Limb (tissue), 2 donors: ENCODE results near the gene GPAT2.
"Not testable (repeated sequence)": the region's sequence is repeated elsewhere in the genome, so short reads cannot be mapped to it uniquely, and the experiment has no call there.

ENCODE experiments used
- DNase-seq, 2 donors: peaks; one replicate each; pipeline ENCODE4 v3.0.0-alpha.2; 2016; ENCODE audit errors: extremely low spot score in 2 of 2

The GPAT2 gene, protein sequence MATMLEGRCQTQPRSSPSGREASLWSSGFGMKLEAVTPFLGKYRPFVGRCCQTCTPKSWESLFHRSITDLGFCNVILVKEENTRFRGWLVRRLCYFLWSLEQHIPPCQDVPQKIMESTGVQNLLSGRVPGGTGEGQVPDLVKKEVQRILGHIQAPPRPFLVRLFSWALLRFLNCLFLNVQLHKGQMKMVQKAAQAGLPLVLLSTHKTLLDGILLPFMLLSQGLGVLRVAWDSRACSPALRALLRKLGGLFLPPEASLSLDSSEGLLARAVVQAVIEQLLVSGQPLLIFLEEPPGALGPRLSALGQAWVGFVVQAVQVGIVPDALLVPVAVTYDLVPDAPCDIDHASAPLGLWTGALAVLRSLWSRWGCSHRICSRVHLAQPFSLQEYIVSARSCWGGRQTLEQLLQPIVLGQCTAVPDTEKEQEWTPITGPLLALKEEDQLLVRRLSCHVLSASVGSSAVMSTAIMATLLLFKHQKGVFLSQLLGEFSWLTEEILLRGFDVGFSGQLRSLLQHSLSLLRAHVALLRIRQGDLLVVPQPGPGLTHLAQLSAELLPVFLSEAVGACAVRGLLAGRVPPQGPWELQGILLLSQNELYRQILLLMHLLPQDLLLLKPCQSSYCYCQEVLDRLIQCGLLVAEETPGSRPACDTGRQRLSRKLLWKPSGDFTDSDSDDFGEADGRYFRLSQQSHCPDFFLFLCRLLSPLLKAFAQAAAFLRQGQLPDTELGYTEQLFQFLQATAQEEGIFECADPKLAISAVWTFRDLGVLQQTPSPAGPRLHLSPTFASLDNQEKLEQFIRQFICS

GRCh38 chr2:96034792-96035191 is at the start of gene GPAT2:
TSS of gene GPAT2 (minus strand) at chr2:96034916. CDS start at chr2:96032359, 2,557 bp downstream.
- not testable (repeated sequence) for DNase-seq

DNA sequence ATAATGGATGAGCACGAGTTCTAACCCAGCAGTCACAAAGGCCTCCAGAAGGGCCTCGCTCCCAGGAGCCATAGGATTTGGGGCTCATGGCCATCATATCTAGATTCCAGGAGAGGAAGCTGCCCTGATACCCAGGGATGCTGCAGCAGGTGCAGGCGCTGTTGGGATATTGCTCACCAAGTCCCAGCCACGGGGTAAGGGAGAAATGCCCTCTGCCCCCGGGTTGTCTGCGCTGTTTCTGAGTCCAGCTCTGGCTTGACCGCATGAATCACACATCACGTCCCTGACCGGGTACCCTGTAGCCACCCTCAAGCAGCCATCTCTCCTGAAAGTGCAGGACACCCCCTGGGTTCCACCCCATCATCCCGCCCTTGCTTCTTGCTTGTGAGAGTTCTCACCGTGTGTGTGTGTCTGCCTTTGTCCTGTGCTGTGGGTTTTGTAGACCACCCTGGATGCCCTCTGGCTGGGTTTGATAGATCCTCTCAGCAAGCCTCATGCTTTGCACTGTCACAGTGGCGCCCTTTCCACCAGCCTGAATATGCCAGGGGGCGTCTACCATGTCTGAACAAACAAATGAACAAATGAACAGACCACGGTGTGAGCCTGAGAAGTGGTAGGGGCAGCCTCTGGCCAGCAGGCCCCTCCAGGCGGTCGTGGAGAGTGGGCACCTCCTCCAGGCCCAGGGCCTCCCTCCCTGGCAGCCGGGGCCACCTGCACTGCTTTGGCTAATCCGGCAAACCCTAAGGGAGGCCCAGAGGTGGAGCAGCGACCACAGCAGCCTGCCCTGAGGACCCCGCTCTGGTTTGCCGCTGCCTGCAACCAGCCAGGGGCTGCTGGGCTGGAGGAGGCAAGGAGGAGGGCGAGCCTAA is 49.5 kb upstream of the GPAT2 start:
- no peak for DNase-seq

GRCh38 chr2:96083064-96083939 is 48.6 kb upstream of the GPAT2 start:
- no peak for DNase-seq

- no peak for DNase-seq
Measured at GRCh38 chr2:96082211-96083063, 47.7 kb upstream of the GPAT2 start.

DNA sequence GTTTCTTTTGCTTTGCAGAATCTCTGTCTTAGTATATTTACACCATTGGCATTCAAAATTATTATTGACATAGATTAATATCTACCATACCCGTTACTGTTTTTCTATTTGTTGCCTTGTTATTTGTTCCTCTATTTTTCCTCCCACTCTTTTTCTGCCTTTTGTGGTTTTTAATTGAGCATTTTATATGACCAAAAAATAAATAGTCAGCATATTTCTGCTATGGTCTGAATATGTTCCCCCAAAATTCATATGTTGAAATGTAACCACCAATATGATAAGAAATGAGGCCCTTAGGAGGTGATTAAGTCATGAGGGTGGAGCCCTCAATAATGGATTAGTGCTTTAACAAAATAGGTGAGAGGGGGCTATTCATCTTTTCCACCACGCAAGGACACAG is 46.3 kb upstream of the GPAT2 start:
- DNase-seq, result no peak

DNA sequence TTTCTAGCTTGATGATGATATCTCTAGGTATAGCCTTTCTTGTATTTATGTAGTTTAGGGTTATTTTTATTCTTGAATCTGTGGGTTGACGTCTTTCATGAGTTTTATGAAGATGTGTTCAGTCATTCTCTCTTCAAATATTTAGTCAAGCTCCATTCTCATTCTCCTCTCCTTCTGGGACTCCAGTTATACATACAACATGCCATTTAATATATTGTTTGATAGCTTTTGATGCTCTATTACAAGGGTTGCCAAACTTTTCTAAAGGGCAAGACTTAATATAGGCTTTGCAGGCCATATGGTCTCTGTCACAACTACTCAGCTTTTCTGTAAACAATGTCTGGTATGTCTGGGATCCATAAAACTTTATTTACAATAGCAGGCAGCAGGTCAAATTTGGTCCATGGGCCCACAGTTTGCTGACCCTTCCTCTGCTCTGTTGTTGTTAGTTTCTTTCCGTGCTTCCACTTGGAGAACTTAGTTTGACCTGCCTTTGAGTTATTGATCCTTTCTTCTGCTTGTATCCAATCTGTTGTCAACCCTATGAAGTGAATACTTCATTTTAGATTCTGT is 40.6 kb upstream of the GPAT2 start:
- DNase-seq, result no peak

GRCh38 chr2:96074156-96074555 is 39.4 kb upstream of the GPAT2 start:
- DNase-seq, result no peak

DNA sequence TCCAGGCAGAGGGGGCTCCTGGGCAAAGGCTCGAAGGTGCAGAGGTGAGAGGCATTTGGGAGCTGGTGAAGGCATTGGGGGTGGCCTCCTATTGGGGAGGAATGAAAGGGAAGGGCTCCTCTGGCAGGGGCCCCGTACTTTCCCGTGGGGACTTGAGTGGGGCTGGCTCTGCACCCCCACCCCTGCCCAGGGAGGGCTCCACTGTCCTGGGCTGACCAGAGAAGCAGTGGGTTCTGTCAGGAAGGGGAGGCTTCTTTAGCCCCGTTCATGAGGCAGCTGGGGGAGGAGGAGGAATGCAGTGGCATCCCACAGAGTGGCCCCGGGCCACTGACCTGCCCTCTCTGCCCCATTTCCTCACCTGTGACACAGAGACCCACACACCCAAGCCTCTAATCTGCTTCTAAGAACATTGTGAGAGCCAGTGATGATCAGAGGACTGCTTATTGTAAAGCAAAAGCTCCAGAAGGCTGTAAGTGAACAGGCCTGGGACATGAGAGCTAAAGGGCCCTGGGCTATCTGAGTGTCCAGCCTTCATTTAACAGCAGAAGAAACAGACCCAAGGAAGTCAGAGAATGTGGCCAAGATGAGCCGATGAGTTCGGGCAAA is 38.6 kb upstream of the GPAT2 start:
- no peak for DNase-seq

DNA sequence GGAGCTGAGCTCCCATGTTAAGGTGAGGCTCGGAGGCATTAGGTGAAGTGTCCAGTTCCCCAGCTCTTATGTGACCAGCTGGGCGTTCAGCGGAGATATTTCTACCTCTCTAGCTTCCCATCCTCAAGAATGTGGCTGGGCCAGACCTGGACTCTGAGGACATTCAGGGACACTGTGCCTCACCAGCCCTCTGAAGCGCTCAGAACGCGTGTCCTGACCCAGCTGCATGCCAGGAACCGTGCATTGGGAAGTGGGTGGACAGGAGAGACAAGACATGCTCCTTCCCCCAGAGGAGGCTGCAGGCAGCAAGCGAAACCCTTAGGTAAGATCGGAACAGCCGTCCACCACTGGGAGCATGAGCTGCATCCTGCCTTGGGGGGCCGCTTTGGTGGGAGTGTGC is 38.0 kb upstream of the GPAT2 start:
- DNase-seq, result no peak

- peak in 1 of 2 donors; percentile 48 for DNase-seq
Measured at GRCh38 chr2:96071977-96072491, 37.3 kb upstream of the GPAT2 start.

- not testable (repeated sequence) for DNase-seq
Measured at GRCh38 chr2:96071087-96071976, 36.6 kb upstream of the GPAT2 start.

- not testable (repeated sequence) for DNase-seq
Measured at GRCh38 chr2:96070351-96070750, 35.6 kb upstream of the GPAT2 start.

- not testable (repeated sequence) for DNase-seq
Measured at GRCh38 chr2:96069878-96070277, 35.2 kb upstream of the GPAT2 start.

GRCh38 chr2:96067902-96068581 is 33.3 kb upstream of the GPAT2 start:
- peak in 1 of 2 donors; percentile 28 for DNase-seq

DNA sequence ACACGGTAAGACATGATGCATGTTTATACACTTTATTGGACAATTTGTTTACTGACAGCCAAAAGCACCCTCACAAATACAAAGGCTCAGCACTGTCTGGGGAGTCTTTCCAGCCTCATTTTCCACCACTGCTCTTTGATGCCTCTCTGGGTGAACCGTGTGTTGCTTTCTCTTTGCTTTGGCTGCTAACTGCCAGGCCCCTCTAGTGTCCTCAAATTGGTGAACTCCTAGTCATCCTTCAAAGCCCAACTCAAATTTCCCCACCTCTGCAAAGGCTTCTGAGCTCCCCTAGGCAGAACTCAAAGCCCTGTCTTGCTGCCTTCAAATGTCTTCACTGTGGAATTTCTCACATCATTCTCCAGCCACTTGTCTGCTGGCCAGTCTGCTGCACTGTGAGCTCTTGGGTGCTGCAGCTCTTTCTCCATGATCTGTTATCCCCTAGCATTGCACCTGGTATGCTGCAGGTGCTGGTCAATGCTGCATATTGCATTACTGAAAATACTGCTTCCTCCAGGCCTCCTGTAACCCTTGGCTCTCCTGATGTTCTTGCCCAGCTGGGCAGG is 32.5 kb upstream of the GPAT2 start:
- DNase-seq, result not testable (repeated sequence)

- DNase-seq, result not testable (repeated sequence)
Measured at GRCh38 chr2:96066511-96066910, 31.8 kb upstream of the GPAT2 start.

DNA sequence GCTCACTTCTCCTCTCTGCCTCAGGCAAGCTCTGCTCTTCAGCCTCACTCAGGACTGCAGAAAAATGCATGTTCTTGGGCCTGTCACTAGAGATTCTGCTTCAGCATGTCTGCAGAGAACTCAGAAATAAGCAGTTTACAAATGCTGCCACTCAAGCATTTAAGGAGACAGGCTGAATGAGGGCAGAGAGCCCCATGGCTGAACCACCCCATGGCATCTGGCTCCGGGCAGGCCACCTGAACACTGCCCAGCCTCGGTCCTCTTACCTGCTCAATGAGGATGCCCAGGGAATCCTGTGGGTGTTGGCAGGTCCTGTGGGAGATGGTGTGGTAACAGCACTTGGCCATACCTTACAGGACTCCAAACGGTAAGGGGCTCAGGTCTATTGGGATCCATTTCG is 31.2 kb upstream of the GPAT2 start:
- DNase-seq, result not testable (repeated sequence)
